ENCODE data around the gene PABPN1.

Gene PABPN1

GRCh38 chr14:23365732-23366425 is 44.6 kb downstream of the PABPN1 start:
- TF ChIP-seq CTCF (IDR thresholded peaks at IDR 0.05; ENCODE audit: poor library complexity, severe bottlenecking): no peak
- DNase-seq (ENCODE audit: low spot score): no peak
- H3K36me3 ChIP-seq (ENCODE audit: low read depth): no peaks in the 10 kb centered on the region; the same call in 1 of the 2 replicates

DNA sequence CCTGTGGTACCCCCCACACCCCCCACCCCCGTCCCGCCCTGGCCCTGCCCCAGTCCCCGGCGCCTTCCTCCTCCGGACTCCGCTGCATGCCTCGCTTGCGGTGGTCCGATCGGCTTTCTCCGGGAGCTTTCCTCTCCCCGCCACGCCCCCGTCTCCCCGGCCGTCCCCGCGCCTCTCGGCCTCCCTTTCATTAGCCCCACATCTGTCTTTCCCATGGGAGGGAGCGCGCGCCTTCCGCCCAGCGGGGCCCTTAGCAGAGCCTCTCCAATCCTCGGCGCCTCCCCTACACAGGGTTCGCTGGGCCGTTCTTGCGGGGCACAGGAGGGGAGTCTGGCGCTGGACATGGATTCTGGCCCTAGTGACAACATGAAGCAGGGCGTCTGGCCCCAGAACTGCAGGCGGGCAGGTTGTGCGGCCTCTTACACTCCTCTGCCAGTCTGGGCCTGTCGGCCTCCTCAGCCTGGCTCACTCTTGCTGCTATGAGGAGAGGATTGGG is 45.2 kb downstream of the PABPN1 start:
- no peak for TF ChIP-seq CTCF (IDR thresholded peaks at IDR 0.05; ENCODE audit: poor library complexity, severe bottlenecking)
- DNase-seq (ENCODE audit: low spot score): peak; percentile 83
- Histone ChIP-seq H3K36me3 (ENCODE audit: low read depth) (no peaks in the 10 kb centered on the region; the same call in 1 of the 2 replicates), H3K4me1 (ENCODE audit: insufficient read depth, poor library complexity, severe bottlenecking) (peaks cover 6% of the 10 kb centered on the region), H3K27ac (ENCODE audit: poor library complexity, severe bottlenecking) (peak overlapping the region; percentile 54), H3K27me3 (ENCODE audit: insufficient read depth, poor library complexity, severe bottlenecking) (no peaks in the 10 kb centered on the region), H3K4me3 (ENCODE audit: severe bottlenecking) (peak overlapping the region; percentile 45), H3K9me3 (ENCODE audit: severe bottlenecking) (no peaks in the 10 kb centered on the region)
- ATAC-seq (ENCODE audit: low read depth): peak; percentile 70

More at GRCh38 chr14:23365732-23366425, 44.6 kb downstream of the PABPN1 start:
- Histone ChIP-seq H3K9me3 (ENCODE audit: severe bottlenecking) (no peaks in the 10 kb centered on the region), H3K4me1 (ENCODE audit: insufficient read depth, poor library complexity, severe bottlenecking) (peaks cover 6% of the 10 kb centered on the region), H3K4me3 (ENCODE audit: severe bottlenecking) (peak overlapping the region; percentile 45), H3K27me3 (ENCODE audit: insufficient read depth, poor library complexity, severe bottlenecking) (no peaks in the 10 kb centered on the region), H3K27ac (ENCODE audit: poor library complexity, severe bottlenecking) (peak overlapping the region; percentile 54)
- ATAC-seq (ENCODE audit: low read depth): peak; percentile 74

DNA sequence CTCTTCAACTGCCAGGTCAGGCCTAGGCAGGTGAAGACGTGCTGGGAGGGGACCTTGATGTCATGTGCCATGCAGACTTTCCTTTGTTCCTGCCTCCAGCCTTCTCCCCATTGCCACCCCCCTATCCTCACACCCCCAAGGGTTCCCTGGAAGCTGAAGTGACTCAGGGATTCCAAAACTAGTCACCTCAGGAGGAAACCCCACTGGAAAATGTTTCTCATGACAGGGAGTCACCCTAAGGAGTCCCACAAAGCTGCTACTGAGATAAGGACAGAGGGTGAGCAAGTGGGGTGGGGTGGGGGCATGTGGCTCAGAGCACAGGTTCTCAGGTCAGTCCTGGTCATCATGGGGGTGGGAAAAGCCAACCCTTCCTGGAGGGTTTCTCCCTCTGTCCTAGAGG is 49.0 kb downstream of the PABPN1 start:
- DNase-seq (ENCODE audit: low spot score) (no peak), ATAC-seq (ENCODE audit: low read depth) (no peak)
- Histone ChIP-seq H3K27me3 (ENCODE audit: insufficient read depth, poor library complexity, severe bottlenecking) (no peaks in the 10 kb centered on the region), H3K4me1 (ENCODE audit: insufficient read depth, poor library complexity, severe bottlenecking) (peaks cover 6% of the 10 kb centered on the region), H3K4me3 (ENCODE audit: severe bottlenecking) (no peak overlapping the region), H3K36me3 (ENCODE audit: low read depth) (no peaks in the 10 kb centered on the region), H3K9me3 (ENCODE audit: severe bottlenecking) (no peaks in the 10 kb centered on the region), H3K27ac (ENCODE audit: poor library complexity, severe bottlenecking) (no peak overlapping the region)
- no peak for TF ChIP-seq CTCF (IDR thresholded peaks at IDR 0.05; ENCODE audit: poor library complexity, severe bottlenecking)

DNA sequence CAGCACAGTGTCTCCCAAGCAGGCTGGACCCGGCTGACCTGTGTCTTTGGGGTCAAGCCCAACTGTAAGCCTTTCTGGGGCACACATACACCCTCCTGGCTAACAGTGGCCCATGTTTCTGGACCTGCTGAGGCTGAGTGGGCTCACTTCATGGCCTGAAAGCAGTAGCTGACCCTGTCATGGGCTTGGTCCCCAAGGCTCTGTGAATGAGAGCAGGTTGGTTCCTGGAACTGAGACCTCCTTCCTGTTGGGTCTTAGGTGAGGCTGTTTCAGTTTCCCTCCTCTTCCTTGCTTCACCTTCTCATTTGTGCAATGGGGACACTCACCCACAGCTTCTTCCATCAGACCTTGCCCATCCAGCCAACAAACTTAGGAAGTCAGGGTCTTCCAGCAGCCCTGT is 50.6 kb downstream of the PABPN1 start:
- Histone ChIP-seq H3K4me3 (ENCODE audit: severe bottlenecking) (no peak overlapping the region), H3K27me3 (ENCODE audit: insufficient read depth, poor library complexity, severe bottlenecking) (no peaks in the 10 kb centered on the region), H3K27ac (ENCODE audit: poor library complexity, severe bottlenecking) (no peak overlapping the region), H3K9me3 (ENCODE audit: severe bottlenecking) (no peaks in the 10 kb centered on the region), H3K36me3 (ENCODE audit: low read depth) (no peaks in the 10 kb centered on the region), H3K4me1 (ENCODE audit: insufficient read depth, poor library complexity, severe bottlenecking) (peaks cover 1% of the 10 kb centered on the region)
- DNase-seq (ENCODE audit: low spot score) (no peak), ATAC-seq (ENCODE audit: low read depth) (no peak)
- TF ChIP-seq CTCF (IDR thresholded peaks at IDR 0.05; ENCODE audit: poor library complexity, severe bottlenecking): no peak

DNA sequence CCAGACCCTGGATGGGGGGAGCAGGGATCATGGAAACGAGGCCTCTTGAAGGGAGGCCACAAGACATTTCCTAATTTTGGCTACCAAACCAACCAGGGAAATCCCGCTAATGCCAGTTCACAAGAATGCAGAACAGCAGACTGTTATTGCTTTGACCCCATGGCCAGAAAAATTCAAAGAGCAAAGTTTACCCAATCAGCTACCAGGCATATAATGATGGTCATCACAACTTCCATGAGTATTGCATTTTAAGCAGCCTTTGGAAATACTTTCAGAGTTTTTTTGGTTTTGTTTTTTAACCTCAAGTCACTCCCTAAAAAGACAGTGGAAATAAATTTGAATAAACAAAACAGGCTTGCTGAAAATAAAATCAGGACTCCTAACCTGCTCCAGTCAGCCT is 51.3 kb downstream of the PABPN1 start, which contains the start of gene IL25:
Gene IL25, plus strand, starts transcription at position 301 of the 400 bp plus-strand sequence.
- no peak within 1 kb of the TSS for H3K4me3 ChIP-seq (ENCODE audit: severe bottlenecking)
- H3K4me1 ChIP-seq (ENCODE audit: insufficient read depth, poor library complexity, severe bottlenecking): no peaks in the 10 kb centered on the region
- TF ChIP-seq CTCF (IDR thresholded peaks at IDR 0.05; ENCODE audit: poor library complexity, severe bottlenecking): no peak
- no peaks in the 10 kb centered on the region for H3K9me3 ChIP-seq (ENCODE audit: severe bottlenecking)
- ATAC-seq (ENCODE audit: low read depth) (no peak), DNase-seq (ENCODE audit: low spot score) (no peak)
- H3K27ac ChIP-seq (ENCODE audit: poor library complexity, severe bottlenecking): no peak within 1 kb of the TSS
- H3K36me3 ChIP-seq (ENCODE audit: low read depth): no peaks in the 10 kb centered on the region
- H3K27me3 ChIP-seq (ENCODE audit: insufficient read depth, poor library complexity, severe bottlenecking): no peaks in the 10 kb centered on the region

Measured in RWPE2 (cell line).